HG03575 (cell line): ENCODE data around the gene SPACA1.

Source experiments
- ATAC-seq: cut with Tn5 transposase; IDR thresholded peaks from one replicate; pipeline ENCODE4 v1.9.1; 2021; ENCODE audit not compliant: unreplicated experiment, insufficient number of reproducible peaks, low FRiP score; ENCODE audit errors: extremely low read depth

Gene SPACA1

DNA sequence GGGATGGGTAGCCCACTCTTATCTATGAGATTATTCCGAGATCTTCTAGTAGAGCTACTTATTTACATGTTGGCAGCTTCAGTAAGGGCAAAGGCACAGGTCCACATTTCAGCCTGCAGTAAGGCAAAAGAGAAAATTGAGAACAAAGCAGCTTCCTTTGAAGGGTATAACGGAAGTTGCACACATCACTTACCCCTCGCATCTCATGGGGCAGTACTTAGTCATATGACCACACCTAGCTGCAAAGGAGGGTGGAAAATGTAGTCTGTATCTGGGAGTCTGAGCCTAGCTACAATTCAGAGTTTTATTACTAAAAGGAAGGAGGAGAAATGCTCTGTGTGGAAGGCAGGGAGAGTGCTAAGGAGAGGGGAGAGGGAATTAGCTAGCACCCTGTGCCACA, 29.7 kb downstream of the SPACA1 start:
- ATAC-seq = no peak

DNA sequence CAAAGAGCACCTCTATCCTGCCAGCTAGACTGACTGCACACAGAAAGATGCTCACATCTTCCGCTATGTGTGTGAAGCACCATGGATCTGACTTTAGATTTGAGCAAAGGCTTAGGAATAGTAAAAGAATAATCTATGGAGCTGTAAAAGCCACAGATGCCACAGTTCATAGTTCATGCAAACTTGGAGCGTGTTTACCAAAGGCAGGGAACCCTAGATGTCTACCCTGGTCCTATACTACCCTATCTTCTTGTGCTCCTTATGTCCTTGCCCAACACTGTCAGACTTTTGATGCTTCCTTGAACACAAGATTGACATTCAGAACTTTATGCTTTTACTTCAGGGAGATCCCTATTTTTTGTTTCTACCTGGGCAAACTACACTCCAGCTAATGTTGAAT, 39.2 kb downstream of the SPACA1 start:
- ATAC-seq = no peak

DNA sequence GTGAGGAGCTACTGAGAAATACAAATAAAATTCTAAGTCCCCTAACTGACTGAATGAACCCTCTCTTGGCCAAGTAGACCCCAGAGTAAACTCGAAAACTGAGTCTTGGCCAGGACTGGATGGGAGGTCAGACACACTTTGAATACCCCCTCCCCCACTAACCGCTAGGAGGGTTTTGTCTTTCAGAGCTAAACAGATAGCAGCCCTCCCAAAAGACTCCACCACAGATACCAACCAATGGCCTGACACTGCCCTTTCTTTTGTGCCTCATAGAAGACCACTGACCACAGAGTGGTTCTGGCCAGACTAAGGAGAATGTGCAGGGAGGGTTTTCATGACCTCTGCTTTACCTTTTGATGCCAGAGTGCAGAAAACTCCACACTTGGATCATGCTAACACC, 42.1 kb downstream of the SPACA1 start:
- ATAC-seq = no peak

DNA sequence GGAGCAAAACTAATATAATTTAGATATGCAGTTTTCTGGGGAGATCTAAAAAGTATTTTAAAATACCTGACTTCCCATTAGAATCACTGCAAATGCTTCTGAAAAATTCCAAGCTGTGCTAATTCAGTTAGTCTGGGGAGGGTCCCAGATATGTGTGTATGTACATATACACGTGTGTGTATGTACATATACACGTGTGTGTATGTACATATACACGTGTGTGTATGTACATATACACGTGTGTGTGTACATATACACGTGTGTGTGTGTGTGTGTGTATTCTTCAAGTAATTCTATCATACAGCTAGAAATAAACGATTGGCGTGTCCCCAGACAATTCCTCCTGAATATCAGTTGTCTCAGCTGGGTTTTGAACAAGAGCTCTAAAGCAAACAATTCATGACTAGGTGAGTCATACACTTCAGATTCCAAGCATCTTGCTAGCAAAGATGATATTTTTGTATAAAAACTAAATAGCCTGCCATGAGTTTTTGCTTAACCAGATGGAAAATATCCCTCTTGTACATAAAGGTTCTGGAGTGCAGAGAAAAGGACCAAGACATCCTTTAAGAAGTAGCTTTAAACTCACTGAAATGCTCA, 58.2 kb downstream of the SPACA1 start:
- ATAC-seq = no peak

GRCh38 chr6:88107241-88107640, 59.6 kb downstream of the SPACA1 start:
- ATAC-seq = no peak

DNA sequence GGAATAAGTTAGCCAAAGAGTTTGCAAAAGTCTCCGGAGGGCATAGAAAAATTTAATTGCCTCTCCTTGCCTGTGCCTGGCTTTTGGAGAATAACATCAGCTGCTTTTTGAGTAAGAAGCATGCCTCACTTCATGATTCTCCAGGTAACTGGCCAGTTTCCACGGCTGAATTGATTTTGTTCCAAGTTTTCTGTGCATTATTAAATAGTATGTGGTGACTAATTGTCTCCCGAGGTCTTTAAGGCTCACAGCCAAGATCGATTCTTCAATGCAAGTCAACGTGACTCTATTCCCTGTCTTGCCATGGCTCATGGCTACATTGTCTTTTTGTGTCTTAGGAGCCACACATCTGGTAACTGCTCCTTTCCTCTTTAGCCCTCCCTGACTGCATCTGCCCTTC, 64.3 kb downstream of the SPACA1 start:
- no peak for ATAC-seq

- no peak for ATAC-seq
Measured at GRCh38 chr6:88114838-88115237, 67.2 kb downstream of the SPACA1 start.

DNA sequence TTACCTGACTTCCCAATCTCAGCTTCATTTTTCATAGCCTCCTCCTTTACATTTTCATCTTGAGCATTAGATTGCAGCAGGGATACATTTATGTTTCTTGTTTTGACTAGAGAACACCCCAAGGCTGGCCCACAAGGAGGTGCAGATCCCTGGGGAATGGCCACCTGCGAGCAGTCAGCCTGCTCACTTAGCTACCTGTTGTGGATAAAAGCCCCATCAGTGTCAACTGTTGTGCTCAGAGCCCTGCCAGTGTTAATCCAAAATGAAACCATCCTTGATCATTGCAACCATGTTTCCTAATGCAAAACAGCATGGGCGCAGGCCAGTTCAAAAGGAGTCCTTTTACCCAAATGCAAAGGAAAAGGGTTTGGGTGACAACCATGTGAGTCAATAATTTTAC, 67.7 kb downstream of the SPACA1 start:
- no peak for ATAC-seq

DNA sequence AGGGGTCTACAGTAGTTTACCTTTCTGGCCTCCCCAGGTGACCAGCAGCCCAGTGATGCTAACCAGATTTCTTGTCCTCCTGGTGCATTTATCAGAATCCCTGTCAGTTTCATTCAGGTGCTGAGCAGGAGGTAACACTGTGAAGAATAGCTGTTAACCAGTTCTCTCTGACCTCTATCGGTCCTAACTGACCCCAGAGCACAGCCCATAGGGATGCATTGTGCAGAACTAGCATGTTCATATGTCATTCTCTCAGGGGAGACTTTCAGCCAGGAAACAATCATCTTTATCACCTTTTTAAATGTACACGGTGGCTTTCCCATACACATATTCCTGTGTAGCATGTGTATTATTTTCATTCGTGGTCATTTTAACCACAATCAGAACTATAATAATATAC, 68.6 kb downstream of the SPACA1 start:
- ATAC-seq = no peak
